WERI-Rb-1 (cell line): Measurements from ENCODE around the gene HIVEP2.

ENCODE experiments used
- DNase-seq: peaks from one replicate; pipeline ENCODE4 v3.0.0-alpha.2; 2020
- H3K27ac ChIP-seq: fragments of 250-450 bp; sonication (Bioruptor Pico); 2 replicates; pipeline ENCODE4 v1.5.1; 2020; ENCODE audit warnings: mild to moderate bottlenecking, moderate library complexity
- H3K27me3 ChIP-seq: fragments of 250-450 bp; sonication (Bioruptor Pico); 2 replicates; pipeline ENCODE4 v1.5.1; 2021; ENCODE audit warnings: mild to moderate bottlenecking, low read depth, moderate library complexity; ENCODE audit not compliant: insufficient read depth, severe bottlenecking
- H3K36me3 ChIP-seq: fragments of 250-450 bp; sonication (Bioruptor Pico); 2 replicates; pipeline ENCODE4 v1.5.1; 2020; ENCODE audit warnings: mild to moderate bottlenecking, moderate library complexity
- H3K4me3 ChIP-seq: 2 replicates; pipeline ENCODE4 v1.5.1; 2011; ENCODE audit warnings: low read depth, mild to moderate bottlenecking, control low read depth, low read length
- H3K9me3 ChIP-seq: fragments of 250-450 bp; sonication (Bioruptor Pico); 2 replicates; pipeline ENCODE4 v1.5.1; 2021; ENCODE audit warnings: mild to moderate bottlenecking, moderate library complexity; ENCODE audit not compliant: severe bottlenecking
- CTCF ChIP-seq: IDR thresholded peaks from 2 replicates; pipeline ENCODE4 v1.5.1; 2011; ENCODE audit warnings: low read depth, mild to moderate bottlenecking, control low read depth, inconsistent platforms, low read length

Gene HIVEP2

GRCh38 chr6:142797159-142797558 is 147.8 kb downstream of the HIVEP2 start:
- DNase-seq: no peak
- H3K36me3 ChIP-seq: no peaks in the 10 kb centered on the region
- H3K27ac ChIP-seq: no peak overlapping the region
- H3K27me3 ChIP-seq: no peaks in the 10 kb centered on the region
- H3K4me3 ChIP-seq: no peak overlapping the region
- no peaks in the 10 kb centered on the region for H3K9me3 ChIP-seq
- TF ChIP-seq CTCF: no peak

- H3K27ac ChIP-seq: no peak overlapping the region
- no peak overlapping the region for H3K4me3 ChIP-seq
- H3K27me3 ChIP-seq: no peaks in the 10 kb centered on the region
- no peak for TF ChIP-seq CTCF
- H3K9me3 ChIP-seq: no peaks in the 10 kb centered on the region
- no peak for DNase-seq
- H3K36me3 ChIP-seq: no peaks in the 10 kb centered on the region
These were observed 148.4 kb downstream of the HIVEP2 start for GRCh38 chr6:142796571-142796970.

GRCh38 chr6:142796024-142796423 is 149.0 kb downstream of the HIVEP2 start:
- Histone ChIP-seq H3K36me3 (no peaks in the 10 kb centered on the region), H3K27me3 (no peaks in the 10 kb centered on the region), H3K27ac (no peak overlapping the region), H3K9me3 (no peaks in the 10 kb centered on the region), H3K4me3 (no peak overlapping the region)
- TF ChIP-seq CTCF: no peak
- DNase-seq: no peak

GRCh38 chr6:142794424-142794823 is 150.6 kb downstream of the HIVEP2 start:
- no peak for DNase-seq
- no peak overlapping the region for H3K4me3 ChIP-seq
- no peaks in the 10 kb centered on the region for H3K9me3 ChIP-seq
- TF ChIP-seq CTCF: no peak
- H3K36me3 ChIP-seq: no peaks in the 10 kb centered on the region
- no peak overlapping the region for H3K27ac ChIP-seq
- H3K27me3 ChIP-seq: no peaks in the 10 kb centered on the region

GRCh38 chr6:142790257-142790656 is 154.7 kb downstream of the HIVEP2 start:
- Histone ChIP-seq H3K36me3 (no peaks in the 10 kb centered on the region), H3K27ac (no peak overlapping the region), H3K27me3 (no peaks in the 10 kb centered on the region), H3K9me3 (no peaks in the 10 kb centered on the region), H3K4me3 (no peak overlapping the region)
- DNase-seq: no peak
- TF ChIP-seq CTCF: no peak

GRCh38 chr6:142787422-142787821 is 157.6 kb downstream of the HIVEP2 start:
- no peak for TF ChIP-seq CTCF
- DNase-seq: no peak
- Histone ChIP-seq H3K4me3 (no peak overlapping the region), H3K9me3 (no peaks in the 10 kb centered on the region), H3K27ac (no peak overlapping the region), H3K36me3 (no peaks in the 10 kb centered on the region), H3K27me3 (no peaks in the 10 kb centered on the region)
